Retina (tissue), 1 donor: ENCODE results near the gene RBFOX2.
"Not testable (repeated sequence)": the region's sequence is repeated elsewhere in the genome, so short reads cannot be mapped to it uniquely, and the experiment has no call there.

ENCODE experiments used
- DNase-seq: peaks from one replicate; pipeline ENCODE4 v3.0.0-alpha.2; 2016

The RBFOX2 gene

DNA sequence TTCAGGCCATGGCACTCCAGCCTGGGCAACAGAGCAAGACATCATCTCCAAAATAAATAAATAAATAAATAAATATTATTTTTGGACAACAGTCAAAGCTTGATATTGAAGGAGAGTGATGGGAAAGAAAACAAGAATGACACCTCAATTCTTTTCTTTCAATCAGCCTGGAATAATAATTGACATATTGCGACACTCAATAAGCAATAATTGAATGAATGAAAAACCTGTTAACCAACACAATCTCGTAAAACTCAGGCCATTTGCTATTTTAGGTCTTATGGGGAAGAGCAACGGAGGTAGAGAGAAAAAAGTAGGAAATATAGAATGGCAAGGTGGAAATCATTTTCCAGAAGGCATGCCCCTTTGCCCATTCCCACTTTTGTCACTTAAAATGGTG, 10.5 kb upstream of the RBFOX2 start:
- DNase-seq = no peak

DNA sequence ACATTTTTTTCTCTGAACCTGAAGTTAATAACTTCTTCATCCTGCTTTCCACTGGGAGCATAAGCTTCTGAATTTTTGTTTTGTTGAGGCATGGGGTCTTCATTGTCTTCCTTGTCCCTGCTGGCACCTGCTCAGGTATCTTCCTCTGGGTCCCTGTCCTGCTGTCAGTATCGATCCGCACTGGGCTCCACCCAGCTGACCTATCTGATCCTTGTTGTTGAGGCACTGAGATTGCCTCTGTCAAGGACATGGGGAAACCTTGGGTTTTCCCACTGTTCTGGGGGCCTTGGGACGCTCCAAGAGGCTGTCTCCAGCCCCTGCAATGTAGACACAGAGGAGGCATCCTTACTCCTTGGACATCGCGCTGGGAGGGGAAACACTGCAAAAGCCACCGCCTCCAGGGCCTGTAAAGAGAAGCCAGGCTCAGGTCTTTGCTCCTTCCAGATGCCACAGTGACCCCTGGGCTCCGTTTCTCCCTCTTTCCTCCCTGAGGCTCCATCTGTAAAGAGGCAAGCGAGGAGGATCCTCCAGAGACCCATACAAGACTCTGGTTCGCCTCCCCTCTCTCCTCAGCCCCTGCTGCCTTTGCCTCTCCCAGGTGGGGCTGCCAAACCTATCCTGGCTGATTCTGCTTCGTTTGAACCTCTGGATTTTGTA, 8.6 kb upstream of the RBFOX2 start:
- no peak for DNase-seq

DNA sequence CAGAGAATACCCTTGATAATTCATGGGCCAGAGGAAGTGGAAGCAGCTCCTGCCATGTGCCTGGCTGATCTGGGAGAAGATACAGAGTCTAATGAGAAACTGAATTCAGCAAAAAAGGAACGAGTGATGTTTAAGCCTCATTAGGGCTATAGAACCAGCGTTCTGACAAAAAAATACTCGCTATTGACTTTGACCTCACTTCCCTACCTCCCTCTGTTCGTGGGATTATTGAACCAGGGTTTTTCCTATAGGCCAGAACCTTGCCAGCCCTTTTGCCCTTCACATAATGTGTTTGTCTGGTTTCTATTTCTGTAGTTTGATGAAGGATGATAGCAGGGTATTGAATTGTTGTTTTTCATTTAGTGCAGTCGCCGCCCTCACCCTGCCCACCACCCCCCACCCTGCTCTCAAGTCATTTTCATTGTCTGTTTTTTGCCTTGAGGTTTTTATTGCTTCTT, 7.6 kb upstream of the RBFOX2 start:
- DNase-seq = no peak

DNA sequence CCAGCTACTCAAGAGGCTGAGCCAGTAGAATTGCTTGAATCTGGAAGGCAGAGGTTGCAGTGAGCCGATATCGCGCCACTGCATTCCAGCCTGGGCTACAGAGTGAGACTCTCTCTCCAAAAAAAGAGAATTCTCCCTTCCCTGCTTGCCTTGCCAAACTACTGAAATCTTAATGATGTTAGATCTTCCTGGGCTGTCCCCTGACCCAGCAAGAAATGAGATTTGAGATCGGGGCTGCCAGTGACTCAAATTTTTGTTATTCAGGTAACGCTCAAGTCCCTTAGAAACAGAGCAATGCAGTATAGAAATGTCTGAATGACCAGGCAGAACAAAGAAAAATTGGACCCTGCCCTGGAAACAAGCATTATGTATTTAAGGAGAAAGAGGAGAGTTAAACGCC, 4.0 kb upstream of the RBFOX2 start:
- DNase-seq = no peak

DNA sequence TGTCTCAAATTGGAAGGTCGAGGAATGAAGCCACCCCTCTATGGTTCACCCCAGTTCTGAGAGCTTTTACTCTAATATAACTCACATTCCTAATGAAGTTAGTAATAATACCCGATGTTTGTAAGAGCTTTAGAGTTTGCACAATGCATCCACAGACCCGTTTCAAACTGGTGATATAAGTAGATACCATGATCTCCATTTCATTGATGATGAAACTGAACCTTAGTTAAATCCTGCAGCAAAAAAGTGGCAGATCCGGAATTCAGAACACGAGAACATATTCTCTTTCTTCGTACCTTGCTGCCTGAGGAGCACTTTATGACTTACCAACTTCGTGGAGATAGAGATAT, 757 bp upstream of the RBFOX2 start:
- DNase-seq = no peak

DNA sequence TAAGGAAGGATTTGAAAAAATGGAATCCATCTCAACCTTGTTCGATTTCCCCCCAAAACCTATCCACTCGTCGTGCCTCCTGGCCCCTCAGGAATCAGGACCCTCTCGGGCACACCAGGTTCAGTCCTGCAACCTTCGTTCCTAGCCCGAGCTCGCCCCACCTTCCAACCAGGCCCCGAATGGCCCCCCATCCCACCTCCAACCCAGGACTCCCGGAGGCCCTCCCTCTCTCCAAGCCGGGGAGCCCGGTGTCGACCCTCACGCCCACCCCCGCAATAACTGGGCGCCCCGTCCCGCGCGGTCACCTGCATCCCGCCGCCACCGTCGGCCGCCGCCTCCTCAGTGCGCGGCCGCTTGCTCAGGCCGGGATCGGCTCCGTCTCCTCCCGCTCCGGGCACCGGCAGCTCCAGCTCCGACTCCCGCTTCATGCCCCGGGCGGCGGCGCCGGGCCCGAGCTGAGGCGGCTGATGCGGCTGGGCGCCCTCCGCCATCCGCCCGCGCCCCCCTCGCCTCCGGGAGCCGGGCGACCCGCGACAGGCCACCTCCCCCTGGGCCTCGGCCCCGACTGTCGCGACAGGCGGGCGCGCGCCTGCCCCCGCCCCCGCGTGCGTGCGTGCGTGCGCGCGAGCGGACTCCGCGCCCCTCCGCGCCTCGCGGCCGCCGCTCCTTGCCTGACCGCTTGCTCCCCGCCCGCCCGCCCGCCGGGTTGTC, 534 bp downstream of the RBFOX2 start:
- DNase-seq = peak; percentile 71

DNA sequence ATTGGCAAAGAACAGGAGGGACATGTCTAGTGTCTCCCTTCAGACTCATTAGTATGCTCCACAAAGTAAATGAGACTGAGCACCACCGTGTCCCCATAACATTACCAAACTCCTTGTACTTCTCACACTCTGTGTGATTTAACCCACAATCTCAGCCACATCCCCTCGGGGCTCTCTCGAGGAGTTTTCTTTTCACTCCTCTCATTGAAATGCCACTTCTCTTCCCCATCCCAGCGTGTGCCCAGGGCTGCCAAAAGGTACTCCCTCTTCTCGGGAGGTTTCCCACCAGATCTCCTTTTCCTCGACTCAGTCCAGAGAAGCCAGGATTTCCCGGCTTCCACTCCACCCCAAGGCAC, 1.1 kb downstream of the RBFOX2 start:
- no peak for DNase-seq

DNA sequence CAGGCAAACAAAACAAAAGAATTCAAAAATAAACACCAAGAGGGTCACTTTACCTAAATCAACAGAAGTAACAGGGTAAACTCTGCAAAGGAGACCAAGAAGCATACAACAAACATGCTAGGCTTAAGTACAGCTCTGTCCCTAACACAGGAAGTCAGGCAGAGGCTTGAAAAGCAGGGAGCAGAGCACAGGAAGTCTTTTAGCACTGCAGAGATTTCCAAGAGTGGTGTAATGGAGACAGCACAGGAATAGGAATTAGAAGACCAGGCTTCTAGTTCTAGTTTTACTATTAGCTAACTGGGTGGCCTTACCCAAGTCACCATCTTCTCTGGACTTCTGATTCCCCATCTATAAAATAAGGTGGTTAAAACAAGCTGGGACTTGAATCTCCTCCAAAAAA, 1.9 kb downstream of the RBFOX2 start:
- no peak for DNase-seq

DNA sequence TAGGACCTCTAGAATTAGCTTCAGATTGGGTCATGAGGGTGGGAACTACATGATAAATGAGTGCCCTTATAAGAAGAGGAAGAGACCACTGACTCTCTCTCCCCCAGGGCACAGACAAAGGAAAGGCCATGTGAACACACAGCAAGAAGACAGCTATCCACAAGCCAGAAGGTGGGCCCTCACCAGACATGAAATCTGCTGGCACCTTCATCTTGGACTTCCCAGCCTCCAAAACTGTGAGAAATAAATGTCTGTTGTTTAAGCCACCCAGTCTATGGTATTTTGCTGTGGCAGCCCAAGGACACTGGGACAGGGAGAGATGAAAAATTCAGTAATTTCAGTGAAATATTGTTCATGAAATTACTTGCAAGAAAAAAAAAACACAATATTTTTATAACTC, 5.9 kb downstream of the RBFOX2 start:
- DNase-seq = no peak

DNA sequence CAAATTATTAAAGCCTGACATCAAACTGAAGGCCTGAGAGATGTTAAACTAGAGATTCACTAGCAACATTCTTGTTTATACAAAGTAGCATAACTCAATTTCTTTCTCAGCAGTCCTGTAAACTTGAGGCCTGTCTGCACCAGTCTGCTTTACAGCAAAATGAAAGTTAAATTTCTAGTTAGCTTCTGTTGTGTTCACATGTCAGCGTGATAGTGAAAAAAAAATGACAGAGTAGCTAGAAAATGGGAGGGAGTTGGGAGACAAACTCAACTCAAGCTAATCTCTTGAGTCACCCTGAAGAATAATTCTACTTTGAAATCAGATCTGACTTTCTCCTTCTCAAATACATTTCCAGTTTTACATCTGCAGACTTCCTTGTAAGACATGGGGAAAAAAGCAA, 6.5 kb downstream of the RBFOX2 start:
- no peak for DNase-seq

DNA sequence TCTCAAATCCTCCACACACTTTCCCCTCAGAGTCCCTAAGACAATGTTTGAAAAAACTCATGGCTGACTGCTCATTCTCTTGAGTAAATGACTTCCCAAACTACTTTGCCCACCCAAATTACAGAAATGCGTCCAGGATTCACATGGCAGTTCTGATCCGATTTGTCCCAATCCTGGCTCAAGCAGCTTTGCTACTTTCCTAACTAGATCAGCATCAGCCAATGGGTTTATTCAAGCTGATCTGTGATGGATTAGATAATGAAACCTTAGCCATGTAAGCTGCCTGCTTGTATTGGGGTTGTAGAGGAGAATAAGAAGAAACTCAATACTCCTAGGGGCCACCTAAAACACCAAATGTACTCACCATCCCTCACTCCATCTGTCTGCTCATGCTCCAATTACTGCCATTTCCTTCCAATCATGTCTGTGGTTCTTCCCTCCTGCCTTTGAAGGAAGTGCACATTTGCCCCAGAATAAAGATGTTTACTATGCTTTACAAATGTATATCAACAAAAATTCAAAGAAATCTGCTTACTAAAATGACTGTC, 6.9 kb downstream of the RBFOX2 start:
- no peak for DNase-seq

DNA sequence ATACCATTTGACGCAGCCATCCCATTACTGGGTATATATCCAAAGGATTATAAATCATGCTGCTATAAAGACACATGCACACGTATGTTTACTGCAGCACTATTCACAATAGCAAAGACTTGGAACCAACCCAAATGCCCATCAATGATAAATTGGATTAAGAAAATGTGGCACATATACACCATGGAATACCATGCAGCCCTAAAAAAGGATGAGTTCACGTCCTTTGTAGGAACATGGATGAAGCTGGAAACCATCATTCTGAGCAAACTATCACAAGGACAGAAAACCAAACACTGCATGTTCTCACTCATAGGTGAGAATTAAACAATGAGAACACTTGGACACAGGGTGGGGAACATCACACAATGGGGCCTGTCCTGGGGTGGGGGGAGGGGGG, 7.8 kb downstream of the RBFOX2 start:
- DNase-seq = not testable (repeated sequence)

DNA sequence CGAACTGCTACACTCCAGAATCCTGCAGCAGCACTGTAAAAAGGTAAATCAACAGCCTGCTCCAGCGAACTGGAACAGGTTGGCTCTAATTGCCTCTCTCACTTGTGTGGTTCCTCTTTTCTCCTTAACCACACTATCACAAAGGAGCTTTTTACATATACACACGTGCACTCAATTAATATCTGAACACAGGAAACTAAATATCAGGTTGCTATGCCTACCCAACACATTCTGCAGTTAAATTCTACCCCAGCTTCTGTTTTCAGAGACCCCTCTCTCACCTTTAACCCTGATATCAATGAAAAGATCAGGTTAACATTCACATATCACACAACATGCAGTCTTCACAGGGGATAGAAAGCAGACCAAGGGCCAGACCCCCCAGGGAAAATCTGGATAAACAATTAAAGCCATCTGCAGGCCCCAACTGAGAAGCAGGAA, 11.0 kb downstream of the RBFOX2 start:
- no peak for DNase-seq

DNA sequence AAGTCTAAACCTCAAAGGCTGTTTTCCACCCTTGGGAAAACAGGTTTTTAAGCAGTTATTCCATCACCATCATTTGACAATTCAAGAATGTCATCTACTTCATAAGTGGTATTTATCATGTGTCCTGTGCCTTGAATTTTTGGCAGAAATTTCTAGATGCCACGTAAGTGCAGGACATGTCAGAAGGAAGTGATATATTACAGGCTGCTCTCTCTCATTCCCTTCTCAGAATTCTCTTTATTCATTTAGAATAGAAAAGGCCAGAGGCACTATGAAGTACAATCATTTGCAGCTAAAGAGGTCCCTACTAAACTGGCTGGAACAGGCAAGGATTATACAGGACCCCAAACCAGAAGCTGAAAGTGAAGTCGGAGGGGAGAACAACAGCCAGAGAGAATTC, 11.9 kb downstream of the RBFOX2 start:
- DNase-seq = no peak

DNA sequence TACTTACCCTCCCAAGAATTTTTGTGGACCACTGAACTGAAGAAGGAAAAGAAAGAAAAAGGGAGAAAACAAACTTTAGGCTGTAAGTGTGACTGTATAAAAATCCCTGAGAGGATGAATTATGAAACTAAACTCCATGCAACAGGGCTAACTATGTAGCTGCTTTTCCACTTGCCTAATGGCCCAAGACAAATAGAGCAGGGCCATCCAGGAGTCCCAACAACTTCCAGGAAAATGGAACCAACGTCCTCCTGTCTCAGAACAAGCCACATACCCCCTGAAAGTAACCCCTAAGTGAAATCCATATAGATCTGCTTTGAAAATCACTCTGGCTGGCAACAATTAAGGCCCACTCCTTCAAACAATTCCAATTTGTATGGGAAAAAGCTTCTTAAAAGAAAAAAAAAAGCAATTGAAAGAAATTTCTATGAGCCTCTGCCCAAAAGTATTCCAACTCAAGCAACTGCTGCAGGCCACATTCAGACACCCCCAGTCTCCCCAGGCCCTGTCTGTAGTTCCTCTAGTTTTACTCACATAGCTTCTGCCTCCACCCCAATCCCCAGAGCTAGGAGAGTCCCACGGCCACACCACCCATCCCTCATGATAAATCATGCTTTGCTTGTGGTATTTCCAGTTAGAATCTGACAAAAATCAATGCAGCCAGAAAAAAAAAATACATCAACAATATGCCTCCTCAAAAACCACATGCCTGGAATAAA, 12.7 kb downstream of the RBFOX2 start:
- no peak for DNase-seq

DNA sequence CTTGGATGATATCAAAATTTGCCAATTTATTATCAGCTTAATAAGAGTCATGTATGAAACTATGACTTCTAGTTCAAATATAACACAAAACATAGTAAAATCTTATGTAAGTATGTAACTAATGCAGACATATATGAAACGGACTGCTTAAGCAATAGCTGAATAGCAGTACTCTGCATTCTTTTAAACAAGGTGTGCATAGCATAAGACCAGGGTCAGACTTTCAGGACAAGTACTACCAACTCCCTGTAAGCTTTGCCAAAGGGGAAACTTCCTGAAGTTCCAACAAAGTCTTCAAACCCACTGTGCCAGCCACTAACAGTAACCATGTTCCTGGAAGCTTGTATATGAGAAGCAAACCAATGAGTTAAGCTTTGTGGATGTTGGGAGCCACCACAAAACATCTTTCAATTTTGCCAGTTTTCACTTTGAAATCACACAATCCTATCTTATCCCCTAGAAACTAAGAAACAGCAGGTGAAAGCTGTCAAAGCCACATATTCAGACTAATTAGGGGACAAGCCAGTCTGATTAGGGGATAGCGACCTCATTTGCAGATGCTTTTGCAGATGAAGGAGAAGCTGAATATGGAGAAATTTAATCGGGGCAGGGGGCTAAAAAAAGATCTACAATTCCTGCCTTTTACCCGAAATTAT, 13.3 kb downstream of the RBFOX2 start:
- DNase-seq = peak; percentile 48

DNA sequence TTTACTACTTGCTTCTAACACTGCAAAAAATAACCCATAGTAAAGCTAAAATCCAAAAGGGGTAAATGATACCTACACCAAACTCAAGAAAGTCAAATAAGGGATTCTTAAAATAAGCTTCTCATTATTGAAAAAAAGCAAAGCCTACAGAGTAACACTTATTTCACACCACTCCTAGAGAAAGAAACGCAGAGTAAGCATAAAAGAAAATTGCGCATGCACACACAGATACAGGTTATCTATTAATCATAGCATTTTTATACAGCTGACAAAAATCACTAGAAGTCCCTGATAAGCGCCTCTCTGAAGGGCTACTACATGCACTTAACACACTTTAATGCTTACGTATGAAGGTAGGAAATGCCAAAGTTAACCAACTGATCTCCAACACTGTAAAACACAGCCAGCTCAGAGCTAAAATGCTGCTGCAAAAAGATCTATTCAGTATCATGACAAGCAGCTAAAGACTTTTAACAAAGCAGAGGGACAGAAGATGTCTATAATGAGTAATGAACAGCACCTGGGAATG, 14.0 kb downstream of the RBFOX2 start:
- DNase-seq = no peak

DNA sequence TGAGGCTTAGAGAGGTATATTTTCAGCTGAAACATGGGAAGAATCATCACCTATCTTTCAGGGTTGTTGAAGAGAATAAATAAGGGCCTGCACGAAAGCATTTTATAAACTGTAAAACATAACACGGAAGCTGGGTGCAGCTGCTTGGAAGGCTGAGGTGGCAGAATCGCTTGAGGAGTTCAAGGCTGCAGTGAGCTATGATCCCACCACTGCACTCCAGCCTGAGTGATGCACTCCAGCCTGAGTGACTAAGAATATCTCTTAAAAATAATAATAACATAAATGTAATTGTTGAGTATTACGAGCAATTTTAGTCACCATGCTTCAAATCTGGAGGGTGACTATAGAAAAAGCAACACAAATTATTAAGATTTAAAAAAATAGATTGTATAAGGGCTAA, 16.3 kb downstream of the RBFOX2 start:
- DNase-seq = no peak

DNA sequence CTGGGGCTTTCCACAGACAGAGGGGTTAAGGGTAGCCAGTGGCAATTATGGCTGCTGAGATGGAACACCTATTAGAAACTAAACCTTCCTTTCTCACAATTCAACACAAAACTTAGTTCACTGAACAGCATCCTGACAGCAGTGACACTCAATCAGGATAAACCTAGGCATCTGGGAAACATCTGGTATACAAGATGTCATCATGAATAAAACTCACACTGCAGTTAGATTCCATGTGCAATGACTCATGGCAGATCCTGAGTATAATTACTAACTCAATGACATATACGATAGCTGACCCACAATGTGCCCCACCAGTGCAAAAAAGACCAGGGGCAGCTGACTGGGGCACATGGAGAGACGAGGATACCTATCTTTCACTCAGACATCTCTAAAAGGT, 17.7 kb downstream of the RBFOX2 start:
- DNase-seq = no peak

DNA sequence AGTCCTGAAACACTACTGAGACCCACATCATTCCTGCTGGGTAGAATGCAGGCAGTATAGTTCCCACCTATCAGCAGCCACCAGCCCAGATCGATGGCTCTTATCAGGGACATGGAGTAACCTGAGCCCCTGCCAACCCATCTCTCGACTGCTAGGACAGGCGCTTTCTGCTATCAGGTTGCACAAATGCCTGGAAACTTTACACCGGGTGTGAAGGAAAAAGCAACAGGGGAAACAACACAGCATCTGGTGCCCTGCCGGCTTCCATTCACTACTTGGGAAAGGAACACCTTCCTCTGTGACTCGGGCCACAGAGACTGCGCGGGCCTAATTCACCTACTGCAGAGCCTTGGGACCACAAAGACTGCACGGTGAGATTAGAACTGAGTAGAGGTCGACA, 18.5 kb downstream of the RBFOX2 start:
- DNase-seq = no peak

DNA sequence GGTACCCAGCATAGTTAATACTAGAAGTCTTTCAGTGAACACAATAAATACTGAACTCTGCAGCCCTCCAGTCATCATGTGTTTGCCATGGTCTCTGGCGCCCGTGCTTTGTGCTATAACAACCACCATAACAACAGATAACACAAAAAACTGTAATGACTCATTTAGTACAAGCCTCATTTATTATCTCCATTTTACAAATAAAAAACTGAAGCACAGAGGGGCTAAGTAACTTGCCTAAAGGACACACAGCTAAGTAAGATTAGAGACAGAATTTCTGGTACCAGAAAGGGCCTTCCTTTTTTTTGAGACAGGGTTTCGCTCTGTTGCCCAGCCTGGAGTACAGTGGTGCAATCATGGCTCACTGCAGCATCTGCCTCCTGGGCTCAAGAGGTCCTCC, 19.5 kb downstream of the RBFOX2 start:
- DNase-seq = no peak

DNA sequence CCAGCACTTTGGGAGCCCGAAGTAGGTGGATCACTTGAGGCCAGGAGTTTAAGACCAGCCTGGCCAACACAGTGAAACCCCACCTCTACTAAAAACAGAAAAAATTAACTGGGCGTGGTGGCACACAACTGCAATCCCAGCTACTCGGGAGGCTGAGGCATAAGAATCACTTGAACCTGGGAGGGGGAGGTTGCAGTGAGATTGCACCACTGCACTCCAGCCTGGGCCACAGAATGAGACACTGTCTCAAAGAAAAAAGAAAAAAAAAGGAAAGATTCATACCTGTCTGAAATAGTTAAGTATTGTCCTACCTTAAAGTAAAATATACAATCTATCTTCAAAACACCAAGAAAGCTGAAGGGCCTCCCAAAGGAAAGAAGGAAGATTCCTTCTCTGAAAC, 20.1 kb downstream of the RBFOX2 start:
- DNase-seq = no peak

DNA sequence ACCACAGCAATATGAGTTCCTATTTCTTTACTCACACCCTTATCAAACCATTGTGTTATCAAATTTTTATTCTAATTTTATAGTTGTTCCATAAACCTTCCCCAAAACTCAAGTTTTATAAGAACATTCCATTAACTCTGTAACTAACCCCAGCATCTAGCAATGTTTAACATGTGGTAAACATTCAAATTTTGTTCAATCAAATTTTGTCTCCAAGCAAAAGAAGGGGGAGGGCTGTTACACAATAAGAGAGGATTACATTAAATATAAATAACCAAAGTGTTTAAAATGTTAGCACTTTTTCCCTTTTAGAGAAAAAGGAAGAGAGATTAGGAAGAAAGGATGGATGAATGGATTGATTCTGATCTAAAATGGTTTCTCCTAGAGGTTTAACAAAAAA, 20.5 kb downstream of the RBFOX2 start:
- no peak for DNase-seq
